ENCODE results near the gene CADM1. TPM values are rescaled to one million over a fixed set of nuclear protein-coding genes. Genes with fewer than 3 reads are reported as not detected.

The CADM1 gene
- total and polyA plus RNA-seq, 7 donors: 0.69 to 25.2 (median 15.6) TPM

DNA sequence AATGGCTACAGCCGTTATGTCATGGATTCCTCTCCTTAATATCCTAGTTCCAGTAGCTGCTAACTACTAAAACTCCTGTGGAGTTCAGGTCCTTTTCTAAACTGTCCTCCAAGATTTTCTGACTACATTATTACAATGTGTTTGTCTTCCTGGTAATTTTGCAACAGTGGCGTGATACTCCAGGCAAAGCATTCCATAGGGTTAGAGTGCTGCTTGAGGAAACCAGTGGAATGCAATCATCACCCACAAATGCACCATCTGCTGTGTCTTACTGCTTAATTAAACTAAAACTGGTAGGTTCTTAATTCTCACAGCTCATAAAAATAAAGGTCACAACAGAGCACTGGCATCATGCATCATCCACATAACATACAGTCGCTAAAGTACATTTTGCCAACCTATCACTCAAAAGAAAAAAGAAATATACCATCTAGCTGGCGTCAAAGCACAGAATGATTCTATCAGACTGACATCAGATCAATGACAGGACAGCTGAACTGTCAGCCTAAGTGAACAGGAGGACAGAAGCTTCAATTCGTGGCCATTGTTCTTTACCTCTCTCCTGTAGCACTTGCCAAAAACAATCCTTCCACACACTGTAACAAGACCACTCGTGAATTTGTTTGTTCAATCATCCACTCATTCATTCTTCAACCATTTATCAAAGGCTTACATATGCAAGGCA, 182.5 kb downstream of the CADM1 start:
- Histone ChIP-seq H3K36me3 (no peaks in the 10 kb centered on the region), H3K4me3 (no peak overlapping the region), H3K9me3 (no peaks in the 10 kb centered on the region), H3K27ac (no peak overlapping the region), H3K27me3 (no peaks in the 10 kb centered on the region), H3K4me1 (peaks cover 0 to 6% (median 2%) of the 10 kb centered on the region in 4 donors)
- no peak for TF ChIP-seq EP300 (IDR thresholded peaks at IDR 0.05)
- TF ChIP-seq, protein P1, sequence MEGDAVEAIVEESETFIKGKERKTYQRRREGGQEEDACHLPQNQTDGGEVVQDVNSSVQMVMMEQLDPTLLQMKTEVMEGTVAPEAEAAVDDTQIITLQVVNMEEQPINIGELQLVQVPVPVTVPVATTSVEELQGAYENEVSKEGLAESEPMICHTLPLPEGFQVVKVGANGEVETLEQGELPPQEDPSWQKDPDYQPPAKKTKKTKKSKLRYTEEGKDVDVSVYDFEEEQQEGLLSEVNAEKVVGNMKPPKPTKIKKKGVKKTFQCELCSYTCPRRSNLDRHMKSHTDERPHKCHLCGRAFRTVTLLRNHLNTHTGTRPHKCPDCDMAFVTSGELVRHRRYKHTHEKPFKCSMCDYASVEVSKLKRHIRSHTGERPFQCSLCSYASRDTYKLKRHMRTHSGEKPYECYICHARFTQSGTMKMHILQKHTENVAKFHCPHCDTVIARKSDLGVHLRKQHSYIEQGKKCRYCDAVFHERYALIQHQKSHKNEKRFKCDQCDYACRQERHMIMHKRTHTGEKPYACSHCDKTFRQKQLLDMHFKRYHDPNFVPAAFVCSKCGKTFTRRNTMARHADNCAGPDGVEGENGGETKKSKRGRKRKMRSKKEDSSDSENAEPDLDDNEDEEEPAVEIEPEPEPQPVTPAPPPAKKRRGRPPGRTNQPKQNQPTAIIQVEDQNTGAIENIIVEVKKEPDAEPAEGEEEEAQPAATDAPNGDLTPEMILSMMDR (IDR thresholded peaks at IDR 0.05): no peak
- TF ChIP-seq POLR2AphosphoS5 (IDR thresholded peaks at IDR 0.05): no peak
- TF ChIP-seq POLR2A (IDR thresholded peaks at IDR 0.05): no peak
- DNase-seq: no peak
- 82 to 83% methylated on average over 6 of the region's 6 CpGs for WGBS, 2 donors
- intact Hi-C loops (cut with DNase I): no loop called here

DNA sequence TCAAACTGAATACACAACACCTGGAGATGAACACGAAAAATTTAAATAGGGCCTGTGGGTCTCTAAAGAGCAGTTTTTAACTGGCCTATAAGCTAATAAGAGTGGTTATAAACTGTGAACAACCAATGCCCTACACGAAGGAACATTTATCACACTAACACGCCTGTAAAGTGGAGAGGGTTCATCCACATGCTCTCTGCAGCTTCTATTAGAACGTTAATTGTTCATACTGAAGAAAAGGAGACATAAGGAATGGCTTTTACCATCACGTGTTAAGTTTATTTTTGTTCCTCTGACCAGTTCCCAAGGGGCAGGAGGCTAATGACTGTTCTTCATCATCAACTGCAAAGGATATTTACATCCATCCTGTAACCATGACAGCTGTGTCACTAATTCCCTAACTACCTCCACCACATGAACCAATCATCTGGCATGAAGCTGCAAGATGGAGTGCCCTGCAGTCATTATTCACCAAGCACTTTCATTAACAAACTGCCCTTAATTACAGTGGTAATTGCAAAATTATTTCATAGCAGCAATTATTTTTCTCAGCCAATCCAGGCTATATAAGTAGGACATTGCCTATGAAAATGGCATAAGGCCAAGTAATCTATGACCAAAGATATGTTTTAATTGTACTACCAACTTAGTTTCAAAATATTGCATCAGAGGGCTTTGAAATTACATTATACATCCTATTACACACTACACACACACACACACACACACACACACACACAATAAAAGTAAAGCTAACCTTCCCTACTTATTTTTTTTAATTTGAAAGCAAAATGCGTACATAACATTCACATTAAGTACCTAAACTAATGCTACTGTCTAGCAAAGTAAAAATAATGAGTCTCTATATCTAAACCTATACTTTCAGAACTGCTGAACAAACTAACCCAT, 186.7 kb downstream of the CADM1 start:
- no peak for DNase-seq
- H3K27ac ChIP-seq: no peak overlapping the region
- H3K4me1 ChIP-seq: no peaks in the 10 kb centered on the region
- no peaks in the 10 kb centered on the region for H3K36me3 ChIP-seq
- TF ChIP-seq POLR2AphosphoS5 (IDR thresholded peaks at IDR 0.05) (no peak), EP300 (IDR thresholded peaks at IDR 0.05) (no peak), POLR2A (IDR thresholded peaks at IDR 0.05) (no peak)
- TF ChIP-seq, protein P1 (IDR thresholded peaks at IDR 0.05): no peak
- intact Hi-C loops (cut with DNase I): no loop called here
- no peaks in the 10 kb centered on the region for H3K27me3 ChIP-seq
- WGBS, 2 donors: 50 to 66% methylated on average over 6 of the region's 6 CpGs
- no peaks in the 10 kb centered on the region for H3K9me3 ChIP-seq
- no peak overlapping the region for H3K4me3 ChIP-seq

DNA sequence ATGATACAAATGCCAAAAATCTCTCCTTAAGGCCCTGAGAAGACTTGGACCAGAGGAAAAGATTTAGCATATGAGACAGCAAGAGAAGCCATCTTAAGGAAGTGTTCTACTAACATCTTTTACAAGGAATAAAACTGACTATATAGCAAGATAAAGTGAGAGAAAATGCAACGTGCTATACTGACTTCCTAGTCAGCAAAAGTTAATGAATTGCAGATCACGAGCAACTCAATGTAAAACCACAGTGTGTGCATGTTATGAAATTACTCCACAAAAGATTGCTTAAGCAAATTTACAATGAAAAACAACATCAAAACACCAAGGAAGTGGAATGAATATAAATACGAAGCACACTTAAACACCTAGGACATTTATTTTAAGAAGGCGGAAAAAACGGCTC, 187.5 kb downstream of the CADM1 start:
- intact Hi-C loops (cut with DNase I): no loop called here
- DNase-seq: no peak
- 20 to 54% methylated on average over 5 of the region's 5 CpGs for WGBS, 2 donors
- TF ChIP-seq POLR2A (IDR thresholded peaks at IDR 0.05) (no peak), POLR2AphosphoS5 (IDR thresholded peaks at IDR 0.05) (no peak), EP300 (IDR thresholded peaks at IDR 0.05) (no peak)
- TF ChIP-seq, protein P1 (IDR thresholded peaks at IDR 0.05): no peak
- Histone ChIP-seq H3K9me3 (no peaks in the 10 kb centered on the region), H3K4me3 (no peak overlapping the region), H3K4me1 (no peaks in the 10 kb centered on the region), H3K36me3 (no peaks in the 10 kb centered on the region), H3K27ac (no peak overlapping the region), H3K27me3 (no peaks in the 10 kb centered on the region)

- no peak for DNase-seq
- WGBS, 2 donors: 75 to 84% methylated on average over 3 of the region's 3 CpGs
- no peaks in the 10 kb centered on the region for H3K4me1 ChIP-seq
- TF ChIP-seq POLR2A (IDR thresholded peaks at IDR 0.05): no peak
- TF ChIP-seq, protein P1 (IDR thresholded peaks at IDR 0.05): no peak
- TF ChIP-seq EP300 (IDR thresholded peaks at IDR 0.05): no peak
- TF ChIP-seq POLR2AphosphoS5 (IDR thresholded peaks at IDR 0.05): no peak
- H3K4me3 ChIP-seq: no peak overlapping the region
- no peaks in the 10 kb centered on the region for H3K9me3 ChIP-seq
- H3K27ac ChIP-seq: no peak overlapping the region
- H3K27me3 ChIP-seq: no peaks in the 10 kb centered on the region
- intact Hi-C loops (cut with DNase I): no loop called here
- no peaks in the 10 kb centered on the region for H3K36me3 ChIP-seq
Observed at GRCh38 chr11:115314330-115314920, 189.8 kb downstream of the CADM1 start.
